Keratinocyte (primary cell): ENCODE data around the gene NKX6-1.

Experiments
- CTCF ChIP-seq, 3 experiments: IDR thresholded peaks in 1 of 3; conservative IDR thresholded peaks in 1 of 3; optimal IDR thresholded peaks in 1 of 3; 2 replicates in 2 of 3; 3 replicates in 1 of 3; pipeline versions ENCODE3 to v1.5.1; 2011; ENCODE audit warnings: low read length in 3 of 3, mild to moderate bottlenecking in 3 of 3, moderate library complexity in 2 of 3, control low read depth in 1 of 3, inconsistent platforms in 1 of 3; ENCODE audit not compliant: insufficient read depth in 2 of 3; ENCODE audit errors: extremely low read depth in 1 of 3
- EZH2 ChIP-seq: IDR thresholded peaks from one replicate; pipeline ENCODE4 v1.6.1; 2012; ENCODE audit warnings: inconsistent platforms, mild to moderate bottlenecking, low read length, moderate library complexity

DNA sequence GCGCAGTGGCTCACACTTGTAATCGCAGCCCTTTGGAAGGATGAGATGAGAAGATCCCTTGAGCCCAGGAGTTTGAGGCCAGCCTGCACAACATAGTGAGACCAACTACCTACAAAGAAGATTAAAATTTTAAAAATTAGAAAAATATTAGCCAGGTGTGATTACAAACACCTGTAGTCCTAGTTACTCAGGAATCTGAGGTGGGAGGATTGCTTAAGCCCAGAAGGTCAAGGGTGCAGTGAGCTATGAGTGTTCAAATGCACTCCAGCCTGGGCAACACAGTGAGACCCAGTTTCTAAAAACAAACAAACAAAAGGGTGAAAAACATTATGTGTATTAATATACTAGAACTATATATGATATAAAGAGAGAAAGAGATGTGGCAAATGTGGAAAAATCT lies 36.8 kb upstream of the NKX6-1 start:
- TF ChIP-seq CTCF (optimal IDR thresholded peaks at IDR 0.05 in 1 of 3, IDR thresholded peaks at IDR 0.05 in 1 of 3, conservative IDR thresholded peaks at IDR 0.05 in 1 of 3; ENCODE audit: extremely low read depth in 1 of 3, insufficient read depth in 2 of 3, low read length in 3 of 3): no peak
- TF ChIP-seq EZH2: no peak
